Measurements from ENCODE around the gene KRT85. TPM values are rescaled to one million over a fixed set of nuclear protein-coding genes. Genes with fewer than 3 reads are reported as not detected.
A peak's percentile ranks its signal among the peaks of the same experiment; 100 is the strongest.

KRT85 gene
- total RNA-seq, 1 donor from 2014 or later = not detected

DNA sequence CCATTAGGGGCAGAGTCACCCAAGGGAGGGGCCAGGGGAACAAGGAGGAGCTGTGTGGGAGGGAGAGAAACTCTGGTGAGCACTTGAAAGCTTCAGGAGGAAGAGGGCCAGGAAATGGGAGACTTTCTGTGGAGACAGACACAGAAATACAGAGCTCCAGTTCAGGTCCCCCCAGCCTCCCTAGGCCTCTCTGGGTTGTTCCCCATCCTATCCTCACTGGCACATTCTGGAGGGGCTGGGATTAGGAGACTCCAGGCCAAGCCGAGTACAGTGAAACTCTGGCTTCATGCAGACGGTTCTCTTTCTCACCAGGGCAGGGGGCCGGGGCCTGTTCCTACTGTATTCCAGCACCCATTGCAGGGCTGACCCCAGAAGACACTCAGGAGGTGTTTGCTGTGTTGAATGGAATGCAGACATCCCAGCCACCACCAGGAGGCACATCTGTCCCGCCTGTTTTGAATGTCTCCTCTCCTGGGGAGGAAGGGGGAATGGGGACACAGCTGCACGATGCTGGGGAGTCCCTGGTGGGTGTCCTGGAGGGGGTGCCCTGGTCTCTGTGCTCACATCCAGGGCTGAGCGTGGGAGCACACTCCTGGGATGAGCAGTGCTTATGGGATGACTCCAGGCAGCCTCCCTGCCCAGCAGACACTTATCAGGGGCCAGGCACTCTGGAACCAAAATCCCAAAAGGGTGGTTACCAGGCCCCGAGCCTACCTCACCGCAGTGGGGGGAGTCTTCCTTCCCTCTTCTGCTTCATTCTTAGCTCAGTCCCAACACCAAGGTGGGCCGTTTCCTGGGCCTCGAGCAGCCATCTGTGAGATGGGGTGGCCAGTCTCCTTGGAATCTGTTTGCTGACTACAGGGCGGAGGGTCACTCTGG is 23.7 kb upstream of the KRT85 start:
- peak; percentile 51 for DNase-seq (ENCODE audit: low spot score)
- Mint-ChIP-seq H3K27ac (peak overlapping the region; percentile 78), H3K4me1 (peaks cover 8% of the 10 kb centered on the region), H3K9me3 (no peaks in the 10 kb centered on the region), H3K36me3 (no peaks in the 10 kb centered on the region), H3K27me3 (ENCODE audit: insufficient read depth, low read depth) (peaks cover 11% of the 10 kb centered on the region), H3K4me3 (no peak overlapping the region)
- Histone ChIP-seq H2AFZ (replicated peaks) (no peak overlapping the region), H3K9me3 (ENCODE audit: low read depth) (no peaks in the 10 kb centered on the region), H3K4me1 (no peaks in the 10 kb centered on the region), H3K27me3 (no peaks in the 10 kb centered on the region), H3K27ac (no peak overlapping the region), H3K4me3 (no peak overlapping the region), H4K20me1 (ENCODE audit: low read depth) (no peaks in the 10 kb centered on the region), H3F3A (ENCODE audit: low read depth) (no peaks in the 10 kb centered on the region), H3K9ac (no peak overlapping the region), H3K79me2 (ENCODE audit: low read depth) (no peaks in the 10 kb centered on the region), H3K36me3 (no peaks in the 10 kb centered on the region), H3K4me2 (no peak overlapping the region)
- TF ChIP-seq EZH2 (IDR thresholded peaks at IDR 0.05) (no peak), EZH2phosphoT487 (IDR thresholded peaks at IDR 0.05) (no peak)
- TF ChIP-seq, protein P1, sequence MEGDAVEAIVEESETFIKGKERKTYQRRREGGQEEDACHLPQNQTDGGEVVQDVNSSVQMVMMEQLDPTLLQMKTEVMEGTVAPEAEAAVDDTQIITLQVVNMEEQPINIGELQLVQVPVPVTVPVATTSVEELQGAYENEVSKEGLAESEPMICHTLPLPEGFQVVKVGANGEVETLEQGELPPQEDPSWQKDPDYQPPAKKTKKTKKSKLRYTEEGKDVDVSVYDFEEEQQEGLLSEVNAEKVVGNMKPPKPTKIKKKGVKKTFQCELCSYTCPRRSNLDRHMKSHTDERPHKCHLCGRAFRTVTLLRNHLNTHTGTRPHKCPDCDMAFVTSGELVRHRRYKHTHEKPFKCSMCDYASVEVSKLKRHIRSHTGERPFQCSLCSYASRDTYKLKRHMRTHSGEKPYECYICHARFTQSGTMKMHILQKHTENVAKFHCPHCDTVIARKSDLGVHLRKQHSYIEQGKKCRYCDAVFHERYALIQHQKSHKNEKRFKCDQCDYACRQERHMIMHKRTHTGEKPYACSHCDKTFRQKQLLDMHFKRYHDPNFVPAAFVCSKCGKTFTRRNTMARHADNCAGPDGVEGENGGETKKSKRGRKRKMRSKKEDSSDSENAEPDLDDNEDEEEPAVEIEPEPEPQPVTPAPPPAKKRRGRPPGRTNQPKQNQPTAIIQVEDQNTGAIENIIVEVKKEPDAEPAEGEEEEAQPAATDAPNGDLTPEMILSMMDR (IDR thresholded peaks at IDR 0.05) = peak; percentile 75

DNA sequence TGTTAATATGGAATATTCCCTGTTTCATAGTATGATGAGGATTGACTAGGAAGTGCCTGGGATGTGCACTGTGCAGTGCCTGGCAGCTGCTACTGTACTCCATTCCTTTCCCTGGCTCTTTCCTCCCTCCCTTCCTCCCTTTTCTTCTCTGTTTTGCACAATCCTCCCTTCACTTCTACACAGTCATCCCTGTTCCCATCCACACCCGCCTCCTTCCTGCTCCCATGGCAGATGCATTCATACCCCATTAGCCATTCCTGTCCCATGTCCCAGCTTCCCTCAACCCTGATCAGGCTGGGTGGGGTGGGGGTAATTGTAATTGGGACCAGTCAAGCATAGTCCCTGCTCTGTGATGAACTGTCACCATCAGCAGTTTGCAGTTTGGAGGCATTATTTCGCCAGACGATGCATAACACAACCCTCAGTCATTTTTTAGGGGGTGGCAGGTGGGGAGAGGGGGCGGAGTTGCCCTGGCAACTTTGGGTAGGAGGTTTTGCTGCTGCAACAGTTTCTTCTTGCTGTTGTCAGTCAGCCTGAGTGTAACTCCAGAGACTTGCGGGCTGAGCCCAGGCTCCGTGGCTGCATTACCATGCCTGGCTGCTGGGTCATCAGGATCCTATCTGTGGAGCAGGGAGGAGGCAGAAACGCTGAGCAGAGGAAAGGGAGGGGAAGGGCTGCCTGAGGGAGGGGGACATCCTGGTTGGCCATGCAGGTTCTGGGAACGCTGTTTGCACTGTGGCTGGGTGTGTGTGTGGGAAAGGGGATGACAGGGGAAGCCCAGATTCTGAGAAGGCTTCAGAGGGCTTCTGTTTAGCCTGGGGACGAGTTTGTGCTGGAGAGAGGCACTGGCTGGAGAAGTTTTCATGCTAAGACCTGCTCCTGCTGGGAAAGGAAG is 22.3 kb upstream of the KRT85 start:
- Histone ChIP-seq H4K20me1 (ENCODE audit: low read depth) (no peaks in the 10 kb centered on the region), H3K4me1 (no peaks in the 10 kb centered on the region), H3K9me3 (ENCODE audit: low read depth) (no peaks in the 10 kb centered on the region), H3K4me3 (no peak overlapping the region), H3K79me2 (ENCODE audit: low read depth) (no peaks in the 10 kb centered on the region), H3K27me3 (no peaks in the 10 kb centered on the region), H3K9ac (no peak overlapping the region), H3F3A (ENCODE audit: low read depth) (no peaks in the 10 kb centered on the region), H3K4me2 (no peak overlapping the region), H3K27ac (no peak overlapping the region), H3K36me3 (no peaks in the 10 kb centered on the region), H2AFZ (replicated peaks) (no peak overlapping the region)
- H3K4me3 Mint-ChIP-seq = no peak overlapping the region
- peak overlapping the region; percentile 53 for H3K27ac Mint-ChIP-seq
- DNase-seq (ENCODE audit: low spot score) = no peak
- no peaks in the 10 kb centered on the region for H3K36me3 Mint-ChIP-seq
- H3K9me3 Mint-ChIP-seq = no peaks in the 10 kb centered on the region
- peaks cover 11% of the 10 kb centered on the region for H3K27me3 Mint-ChIP-seq (ENCODE audit: insufficient read depth, low read depth)
- peaks cover 8% of the 10 kb centered on the region for H3K4me1 Mint-ChIP-seq
- TF ChIP-seq EZH2phosphoT487 (IDR thresholded peaks at IDR 0.05) (no peak), EZH2 (IDR thresholded peaks at IDR 0.05) (no peak)
- TF ChIP-seq, protein P1 (IDR thresholded peaks at IDR 0.05) = no peak

DNA sequence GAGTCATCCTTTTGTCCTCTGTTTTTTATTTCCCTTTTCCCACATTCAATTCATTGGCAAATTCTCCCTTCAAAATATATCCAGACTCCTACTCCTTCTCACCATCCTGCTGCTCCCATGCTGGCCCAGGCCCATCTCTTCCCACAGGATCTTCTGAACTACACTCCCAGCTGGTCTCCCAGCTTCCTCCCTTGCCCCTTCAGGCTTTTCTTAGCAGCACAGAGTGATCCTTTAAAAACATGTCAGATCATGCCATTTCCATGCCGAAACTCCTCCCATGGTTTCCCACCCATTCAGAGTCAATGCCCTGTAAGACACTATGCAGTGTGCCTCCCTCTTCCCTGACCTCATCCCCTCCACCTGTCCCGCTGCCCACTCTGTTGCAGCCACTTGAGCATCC is 20.6 kb upstream of the KRT85 start:
- Mint-ChIP-seq H3K4me1 (peaks cover 8% of the 10 kb centered on the region), H3K36me3 (no peaks in the 10 kb centered on the region), H3K4me3 (no peak overlapping the region), H3K27ac (no peak overlapping the region), H3K9me3 (no peaks in the 10 kb centered on the region), H3K27me3 (ENCODE audit: insufficient read depth, low read depth) (peaks cover 6% of the 10 kb centered on the region)
- no peak overlapping the region for H3K4me2 ChIP-seq
- H2AFZ ChIP-seq (replicated peaks) = no peak overlapping the region
- TF ChIP-seq, protein P1 (IDR thresholded peaks at IDR 0.05) = no peak
- TF ChIP-seq EZH2 (IDR thresholded peaks at IDR 0.05) = no peak
- no peak for TF ChIP-seq EZH2phosphoT487 (IDR thresholded peaks at IDR 0.05)
- no peak for DNase-seq (ENCODE audit: low spot score)
- no peaks in the 10 kb centered on the region for H4K20me1 ChIP-seq (ENCODE audit: low read depth)
- H3K4me3 ChIP-seq = no peak overlapping the region
- H3K36me3 ChIP-seq = no peaks in the 10 kb centered on the region
- no peaks in the 10 kb centered on the region for H3K27me3 ChIP-seq
- H3F3A ChIP-seq (ENCODE audit: low read depth) = no peaks in the 10 kb centered on the region
- no peaks in the 10 kb centered on the region for H3K79me2 ChIP-seq (ENCODE audit: low read depth)
- no peaks in the 10 kb centered on the region for H3K9me3 ChIP-seq (ENCODE audit: low read depth)
- no peaks in the 10 kb centered on the region for H3K4me1 ChIP-seq
- H3K9ac ChIP-seq = no peak overlapping the region
- H3K27ac ChIP-seq = no peak overlapping the region

Data from neural progenitor cell (in vitro differentiated cells).